ENCODE measurements around the gene FAM184A. TPM values are rescaled to one million over a fixed set of nuclear protein-coding genes. Genes with fewer than 3 reads are reported as not detected.

Gene FAM184A
- total and polyA plus RNA-seq, 9 of the 15 experiments (the other 6 are each of a cell fraction or from before 2014, with no cell fraction given), result 6.4 to 18.7 (median 13.1) TPM

DNA sequence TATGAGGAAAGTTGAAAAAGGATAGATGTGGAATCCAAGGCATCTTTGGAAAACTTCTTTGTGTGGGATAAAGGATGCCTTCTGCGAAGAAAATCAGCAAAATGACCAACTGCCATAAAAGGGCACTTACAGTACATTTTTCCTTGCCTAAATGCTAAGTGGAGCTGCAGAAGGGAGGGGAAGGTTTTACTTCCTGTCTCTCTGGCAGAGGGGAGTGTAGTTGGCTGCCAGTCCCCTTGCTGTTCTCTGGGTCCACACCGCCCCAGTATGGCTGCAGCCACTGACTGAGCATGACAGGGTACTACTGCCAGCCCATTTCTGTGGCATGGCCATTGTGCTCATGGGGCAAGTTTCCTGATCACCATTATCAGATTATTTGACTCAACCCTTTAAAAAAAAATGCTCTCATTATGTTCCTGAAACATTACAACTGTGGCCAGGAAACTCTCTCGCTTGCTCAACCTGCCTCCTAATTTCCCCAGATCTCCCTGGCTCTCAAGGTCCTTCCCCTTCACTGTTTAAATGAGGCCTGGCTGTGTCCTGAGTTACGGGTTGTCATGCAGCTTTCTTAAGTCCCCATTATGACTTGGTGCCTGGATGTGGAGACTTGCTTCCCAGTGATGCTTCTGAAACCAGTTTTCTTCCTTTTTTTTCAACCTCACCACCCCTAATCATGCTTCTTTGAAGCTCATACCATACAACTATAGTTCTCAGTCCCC, 34.5 kb upstream of the FAM184A start:
- H3K4me3 ChIP-seq, result no peak overlapping the region
- 63% methylated on average over 4 of the region's 4 CpGs for WGBS (ENCODE audit: insufficient coverage, low coverage, missing lambda C conversion rate)
- DNase-seq (ENCODE audit: extremely low read depth in 1 of 4, low spot score in 3 of 4) (no peak), ATAC-seq (peak; percentile 25), FAIRE-seq (no peak)
- no peaks in the 10 kb centered on the region for H3K9me1 ChIP-seq (ENCODE audit: control insufficient read depth, insufficient read depth, low read length)
- peak overlapping the region; percentile 75 for H2AFZ ChIP-seq (ENCODE audit: low read depth, low read length)
- CTCF ChIA-PET (ENCODE audit: low intra/inter-chr PET ratio), result no interaction called here
- POLR2A ChIA-PET, result interaction anchor here (1.1 kb wide), 1 partner anchor 9 kb away, joined by 4 read pairs; no protein-coding TSS in a partner anchor
- no peaks in the 10 kb centered on the region for H4K20me1 ChIP-seq (replicated peaks; ENCODE audit: control insufficient read depth, insufficient read depth, low read length)
- H3K79me2 ChIP-seq (ENCODE audit: control insufficient read depth, insufficient read depth, low read length), result no peaks in the 10 kb centered on the region
- peaks cover 3 to 16% of the 10 kb centered on the region in 2 experiments; a peak in 3 of 5 replicates for H3K4me1 ChIP-seq (replicated peaks in 1 of 2; ENCODE audit: control insufficient read depth in 2 of 2, insufficient read depth in 2 of 2, low read length in 2 of 2)
- H3K27me3 ChIP-seq (ENCODE audit: control insufficient read depth in 2 of 2, insufficient read depth in 2 of 2, low read length in 2 of 2), result no peaks in the 10 kb centered on the region
- BruUV-seq (replicated peaks), result no TSS peak
- no peak overlapping the region for H3K4me2 ChIP-seq (ENCODE audit: insufficient read depth, low read length)
- in situ Hi-C loops (cut with MboI) (loop anchor here (5.0 to 10.0 kb wide), 2 partner anchors 146 to 828 kb away; no protein-coding TSS in a partner anchor), intact Hi-C loops (cut with micrococcal nuclease) (loop anchor here (5.0 kb wide), 3 partner anchors 311 to 831 kb away; no protein-coding TSS in a partner anchor)
- no peak overlapping the region for H3K27ac ChIP-seq (ENCODE audit: extremely low read depth, low read depth, low read length)
- no peak overlapping the region; a peak in 1 of 4 replicates for H3K9ac ChIP-seq (ENCODE audit: insufficient read depth in 1 of 2, low read depth in 2 of 2, low read length in 2 of 2)
- no peaks in the 10 kb centered on the region for H3K36me3 ChIP-seq (ENCODE audit: control insufficient read depth, insufficient read depth, low read length)
- H3K9me3 ChIP-seq (replicated peaks; ENCODE audit: control insufficient read depth, insufficient read depth, low read depth, low read length), result no peaks in the 10 kb centered on the region
- peak in 1 of 2 experiments; percentile 69; a peak in 1 of 4 replicates for TF ChIP-seq SRF (CRISPR knock-in tag; IDR thresholded peaks at IDR 0.05)
- 0 out of 2 replicates have a peak, but pooled peaks have one; percentile 16 for TF ChIP-seq ETV1 (tag; conservative IDR thresholded peaks at IDR 0.05; ENCODE audit: low read depth)
- TF ChIP-seq, protein P1, sequence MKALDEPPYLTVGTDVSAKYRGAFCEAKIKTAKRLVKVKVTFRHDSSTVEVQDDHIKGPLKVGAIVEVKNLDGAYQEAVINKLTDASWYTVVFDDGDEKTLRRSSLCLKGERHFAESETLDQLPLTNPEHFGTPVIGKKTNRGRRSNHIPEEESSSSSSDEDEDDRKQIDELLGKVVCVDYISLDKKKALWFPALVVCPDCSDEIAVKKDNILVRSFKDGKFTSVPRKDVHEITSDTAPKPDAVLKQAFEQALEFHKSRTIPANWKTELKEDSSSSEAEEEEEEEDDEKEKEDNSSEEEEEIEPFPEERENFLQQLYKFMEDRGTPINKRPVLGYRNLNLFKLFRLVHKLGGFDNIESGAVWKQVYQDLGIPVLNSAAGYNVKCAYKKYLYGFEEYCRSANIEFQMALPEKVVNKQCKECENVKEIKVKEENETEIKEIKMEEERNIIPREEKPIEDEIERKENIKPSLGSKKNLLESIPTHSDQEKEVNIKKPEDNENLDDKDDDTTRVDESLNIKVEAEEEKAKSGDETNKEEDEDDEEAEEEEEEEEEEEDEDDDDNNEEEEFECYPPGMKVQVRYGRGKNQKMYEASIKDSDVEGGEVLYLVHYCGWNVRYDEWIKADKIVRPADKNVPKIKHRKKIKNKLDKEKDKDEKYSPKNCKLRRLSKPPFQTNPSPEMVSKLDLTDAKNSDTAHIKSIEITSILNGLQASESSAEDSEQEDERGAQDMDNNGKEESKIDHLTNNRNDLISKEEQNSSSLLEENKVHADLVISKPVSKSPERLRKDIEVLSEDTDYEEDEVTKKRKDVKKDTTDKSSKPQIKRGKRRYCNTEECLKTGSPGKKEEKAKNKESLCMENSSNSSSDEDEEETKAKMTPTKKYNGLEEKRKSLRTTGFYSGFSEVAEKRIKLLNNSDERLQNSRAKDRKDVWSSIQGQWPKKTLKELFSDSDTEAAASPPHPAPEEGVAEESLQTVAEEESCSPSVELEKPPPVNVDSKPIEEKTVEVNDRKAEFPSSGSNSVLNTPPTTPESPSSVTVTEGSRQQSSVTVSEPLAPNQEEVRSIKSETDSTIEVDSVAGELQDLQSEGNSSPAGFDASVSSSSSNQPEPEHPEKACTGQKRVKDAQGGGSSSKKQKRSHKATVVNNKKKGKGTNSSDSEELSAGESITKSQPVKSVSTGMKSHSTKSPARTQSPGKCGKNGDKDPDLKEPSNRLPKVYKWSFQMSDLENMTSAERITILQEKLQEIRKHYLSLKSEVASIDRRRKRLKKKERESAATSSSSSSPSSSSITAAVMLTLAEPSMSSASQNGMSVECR (CRISPR knock-in tag; IDR thresholded peaks at IDR 0.05), result no peak
- TF ChIP-seq, protein P2, sequence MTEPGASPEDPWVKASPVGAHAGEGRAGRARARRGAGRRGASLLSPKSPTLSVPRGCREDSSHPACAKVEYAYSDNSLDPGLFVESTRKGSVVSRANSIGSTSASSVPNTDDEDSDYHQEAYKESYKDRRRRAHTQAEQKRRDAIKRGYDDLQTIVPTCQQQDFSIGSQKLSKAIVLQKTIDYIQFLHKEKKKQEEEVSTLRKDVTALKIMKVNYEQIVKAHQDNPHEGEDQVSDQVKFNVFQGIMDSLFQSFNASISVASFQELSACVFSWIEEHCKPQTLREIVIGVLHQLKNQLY (CRISPR knock-in tag; conservative IDR thresholded peaks at IDR 0.05), result no peak
- no peak for TF ChIP-seq KAT7 (CRISPR knock-in tag; IDR thresholded peaks at IDR 0.05; ENCODE audit: borderline replicate concordance)
- TF ChIP-seq ZNF217 (CRISPR knock-in tag; IDR thresholded peaks at IDR 0.05), result no peak
- TF ChIP-seq SPI1 (IDR thresholded peaks at IDR 0.05; ENCODE audit: borderline replicate concordance, low read depth, low read length), result 0 out of 2 replicates have a peak, but pooled peaks have one; percentile 19
- no peak for TF ChIP-seq ETS2 (tag; IDR thresholded peaks at IDR 0.05; ENCODE audit: borderline replicate concordance, poor library complexity, severe bottlenecking)
- TF ChIP-seq TEAD1 (CRISPR knock-in tag; IDR thresholded peaks at IDR 0.05), result no peak
- 0 out of 2 replicates have a peak, but pooled peaks have one; percentile 38 for TF ChIP-seq ZNF592 (IDR thresholded peaks at IDR 0.05)

All from K562 (cell line).